K562 (cell line): Measurements from ENCODE around the gene MRTFB.

Experiments used
- ATF2 ChIP-seq: sonication (generic); formaldehyde crosslinking; IDR thresholded peaks from 2 replicates; pipeline ENCODE4 v1.8.1; 2022; ENCODE audit warnings: missing genetic modification reagents
- CGGBP1 ChIP-seq: fragments of 250-450 bp; sonication (Bioruptor Pico); IDR thresholded peaks from 2 replicates; pipeline ENCODE4 v1.9.0; 2021; ENCODE audit warnings: mild to moderate bottlenecking
- CTCF ChIP-seq, 3 experiments: IDR thresholded peaks in 2 of 3; conservative IDR thresholded peaks in 1 of 3; 2 replicates each; pipeline ENCODE4 v1.5.1; 2011 to 2012; ENCODE audit warnings: low read length in 3 of 3, mild to moderate bottlenecking in 3 of 3, control low read depth in 2 of 3, improper control_type of control experiment in 1 of 3, inconsistent platforms in 1 of 3, low read depth in 1 of 3, mixed read lengths in 1 of 3, moderate library complexity in 1 of 3; ENCODE audit not compliant: insufficient read depth in 2 of 3
- KLF13 ChIP-seq: fragments of 450-650 bp; IDR thresholded peaks from 2 replicates; pipeline ENCODE4 v1.6.1; 2016; ENCODE audit warnings: missing genetic modification characterization, low read depth, mild to moderate bottlenecking, missing compliant biosample characterization, moderate library complexity, borderline replicate concordance
- MAX ChIP-seq: sonication (generic); formaldehyde crosslinking; IDR thresholded peaks from 2 replicates; pipeline ENCODE4 v1.9.0; 2022; ENCODE audit warnings: mild to moderate bottlenecking, missing genetic modification reagents
- ZBTB1 ChIP-seq: sonication (generic); formaldehyde crosslinking; IDR thresholded peaks from 2 replicates; pipeline ENCODE4 v1.8.1; 2023; ENCODE audit warnings: missing genetic modification reagents, low read depth, mild to moderate bottlenecking, borderline replicate concordance

- TF ChIP-seq KLF13 (tag) (no peak), ATF2 (CRISPR knock-in tag) (no peak), MAX (CRISPR knock-in tag) (no peak), CGGBP1 (CRISPR knock-in tag) (no peak), CTCF (IDR thresholded peaks at IDR 0.05 in 2 of 3, conservative IDR thresholded peaks at IDR 0.05 in 1 of 3; ENCODE audit: insufficient read depth in 2 of 3, low read depth in 1 of 3, low read length in 3 of 3) (no peak), ZBTB1 (no peak)
Measured at GRCh38 chr16:14057878-14058382, 13.2 kb upstream of the MRTFB start.
